Measurements from ENCODE around the gene TRAF1.

DNA sequence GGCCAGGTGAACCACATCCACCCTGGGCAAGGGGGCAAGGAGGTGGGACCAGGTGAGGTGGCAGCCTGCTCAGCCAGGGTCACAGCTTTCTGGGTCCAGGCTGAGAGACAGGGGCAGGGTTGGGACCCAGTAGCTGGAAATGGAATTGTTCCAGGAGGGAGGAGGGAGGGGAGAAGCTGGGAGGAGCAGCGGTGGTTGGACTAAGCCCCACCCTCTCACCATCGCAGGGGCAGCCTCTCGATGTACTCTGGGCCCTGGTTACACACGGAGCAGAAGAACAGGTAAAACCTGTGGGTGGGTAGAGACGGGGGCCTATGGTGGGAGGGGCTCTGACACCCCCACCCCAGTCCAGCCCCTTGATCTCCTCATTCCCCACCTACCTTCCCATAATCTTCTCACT is 60.8 kb downstream of the TRAF1 start:
- TF ChIP-seq, protein P1, sequence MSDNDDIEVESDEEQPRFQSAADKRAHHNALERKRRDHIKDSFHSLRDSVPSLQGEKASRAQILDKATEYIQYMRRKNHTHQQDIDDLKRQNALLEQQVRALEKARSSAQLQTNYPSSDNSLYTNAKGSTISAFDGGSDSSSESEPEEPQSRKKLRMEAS (IDR thresholded peaks at IDR 0.05): no peak
- TF ChIP-seq TAF1 (conservative IDR thresholded peaks at IDR 0.05): no peak

Data from liver (tissue), 2 donors.